GOT3 (cell line): ENCODE measurements around the gene EXT2.

Experiments
- DNase-seq: peaks from one replicate; lab custom pipeline; 2025; ENCODE audit warnings: mixed read lengths; lab: John Stamatoyannopoulos, UW

The EXT2 gene

GRCh38 chr11:44085330-44085729 lies 10.1 kb upstream of the EXT2 start:
- no peak for DNase-seq

GRCh38 chr11:44088377-44088776 lies 7.1 kb upstream of the EXT2 start:
- no peak for DNase-seq

DNA sequence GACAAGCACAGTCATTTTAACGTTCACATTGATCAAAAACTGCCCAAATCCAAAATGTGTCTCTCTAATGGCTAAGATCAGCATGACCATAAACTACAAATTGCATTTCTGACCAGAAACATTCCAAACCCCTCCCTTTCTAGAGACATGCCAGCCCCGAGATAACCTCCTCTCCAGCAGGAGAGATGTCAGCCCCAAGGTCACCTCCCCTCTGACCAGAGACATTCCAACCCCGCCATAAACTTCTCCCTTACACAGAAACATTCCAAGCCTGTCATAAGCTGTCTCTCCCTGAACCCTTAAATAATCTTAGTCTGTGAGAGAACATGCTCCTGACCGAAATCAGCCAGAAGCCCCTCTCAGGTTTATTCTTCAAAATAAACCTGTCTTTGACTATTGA lies 6.6 kb upstream of the EXT2 start:
- DNase-seq = no peak

GRCh38 chr11:44090539-44090938 lies 4.9 kb upstream of the EXT2 start:
- no peak for DNase-seq

DNA sequence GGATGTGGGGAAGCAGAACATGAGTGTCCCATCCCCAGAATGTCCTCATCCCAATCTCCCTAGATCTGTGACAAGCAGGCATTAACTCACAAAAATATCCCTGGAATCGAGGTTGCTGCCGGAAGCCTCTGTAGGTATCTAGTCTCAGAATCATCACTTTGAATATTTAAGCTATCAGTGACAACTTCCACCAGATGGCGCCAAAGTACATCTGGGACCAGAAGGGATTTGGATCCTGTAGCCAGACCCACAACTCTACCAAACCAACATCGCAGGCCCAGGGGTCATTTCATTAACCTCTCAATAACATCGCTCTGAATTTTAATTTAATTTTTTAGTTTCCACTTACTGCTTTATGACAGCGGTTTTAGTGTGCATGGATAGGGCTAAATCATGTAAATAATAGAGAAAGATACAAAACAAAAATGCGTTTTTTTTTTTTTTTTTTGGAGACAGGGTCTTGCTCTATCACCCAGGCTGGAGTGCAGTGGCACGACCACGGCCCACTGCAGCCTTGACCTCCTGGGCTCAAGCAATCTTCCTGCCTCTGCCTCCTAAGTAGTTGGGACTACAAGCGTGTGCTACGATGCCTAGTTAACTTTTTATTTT lies 1.1 kb upstream of the EXT2 start:
- no peak for DNase-seq

GRCh38 chr11:44096360-44097185 lies 1.1 kb downstream of the EXT2 start:
- no peak for DNase-seq

GRCh38 chr11:44097821-44098220 lies 2.3 kb downstream of the EXT2 start:
- DNase-seq = no peak

- no peak for DNase-seq
Measured at GRCh38 chr11:44101098-44101497, 5.6 kb downstream of the EXT2 start.

DNA sequence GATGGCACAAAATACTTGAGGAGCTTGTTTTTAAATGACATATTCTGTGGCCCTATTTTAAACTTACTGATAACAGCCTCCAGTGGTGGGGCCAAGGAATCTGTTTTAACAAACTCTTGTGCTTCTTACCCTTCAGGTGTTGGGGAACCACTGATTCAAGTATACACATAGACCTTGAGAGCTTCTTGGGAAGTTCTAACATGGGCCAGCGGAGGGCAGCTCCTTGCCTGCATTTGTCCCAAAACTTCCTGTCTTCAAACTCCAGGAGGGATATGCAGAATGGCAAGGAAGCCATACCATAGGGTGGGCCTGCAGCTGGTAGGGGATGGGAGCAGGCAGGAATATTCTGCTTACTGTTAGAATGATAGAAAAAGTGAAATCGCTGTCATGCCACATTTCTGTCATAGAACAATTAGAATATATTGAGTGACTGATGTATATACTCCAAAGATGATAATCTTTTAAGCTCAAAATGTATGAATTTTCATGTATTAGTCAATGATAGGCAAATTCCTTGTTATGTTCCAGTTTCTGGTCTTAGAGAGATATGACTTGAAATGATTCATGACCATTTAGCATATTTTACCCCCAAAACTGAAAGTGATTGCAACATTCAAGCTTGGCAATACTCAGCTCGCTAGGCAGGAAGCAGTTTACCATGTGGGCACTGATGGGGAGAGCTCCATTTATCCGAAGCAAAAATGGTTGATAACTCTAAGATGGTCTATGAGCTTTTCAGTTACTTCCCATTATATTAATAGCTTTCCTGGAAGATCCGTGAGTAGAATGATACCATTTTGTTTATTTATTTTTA lies 9.2 kb downstream of the EXT2 start:
- no peak for DNase-seq

GRCh38 chr11:44108260-44108659 lies 12.8 kb downstream of the EXT2 start:
- DNase-seq = no peak

- DNase-seq = no peak
Measured at GRCh38 chr11:44110231-44110679, 14.8 kb downstream of the EXT2 start.

DNA sequence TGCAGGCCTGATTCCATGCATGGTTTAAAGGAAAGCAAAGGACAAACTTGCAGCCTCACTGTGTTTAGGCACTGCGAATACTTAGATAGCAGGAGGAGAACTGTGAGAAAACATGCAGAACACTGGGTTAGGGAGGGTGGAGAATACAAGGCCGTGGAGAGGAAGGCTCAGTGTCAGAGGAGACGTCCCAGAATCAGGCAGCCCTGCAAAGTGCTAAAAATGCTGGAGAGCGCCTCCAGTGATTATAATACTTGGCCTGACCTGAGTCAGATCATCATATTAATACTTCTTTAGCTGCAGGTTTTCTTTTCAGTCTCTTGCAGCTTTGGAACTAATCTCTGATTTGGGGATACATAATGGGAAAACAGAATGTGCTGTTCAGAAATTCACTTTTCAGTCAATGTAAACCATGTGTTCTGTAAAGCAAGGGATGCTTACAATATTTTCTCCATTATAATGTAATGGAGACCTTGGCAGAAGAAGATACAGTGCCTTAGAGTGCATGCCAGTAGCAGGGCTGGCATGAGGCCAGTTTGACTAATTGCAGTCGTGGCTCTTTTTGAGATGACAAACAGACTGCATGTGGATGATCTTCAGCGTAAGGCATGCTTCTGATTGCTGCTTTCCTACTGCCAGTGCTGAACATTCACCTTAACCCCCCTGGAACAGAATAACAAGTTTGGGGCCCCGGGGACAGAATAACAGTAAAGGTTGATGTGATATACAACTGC lies 16.8 kb downstream of the EXT2 start:
- no peak for DNase-seq

DNA sequence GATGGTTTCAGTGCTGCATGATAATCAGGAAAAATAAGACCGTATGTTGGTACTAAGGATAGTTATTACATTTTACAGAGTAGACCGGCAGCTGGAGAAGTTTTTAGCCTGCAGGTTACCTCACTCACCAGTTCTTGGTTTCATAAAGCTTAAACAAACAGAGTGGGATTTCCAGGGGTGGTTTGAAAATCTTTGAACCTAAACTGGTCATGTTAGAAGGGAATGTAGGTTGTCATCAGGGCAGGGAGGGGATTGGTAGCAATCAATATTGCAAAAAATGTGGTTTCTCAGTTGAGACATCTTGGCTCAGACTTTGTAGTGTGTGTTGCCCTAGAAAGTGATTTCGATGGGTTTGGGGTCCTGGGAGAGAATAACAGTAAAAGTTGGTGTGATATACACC lies 17.5 kb downstream of the EXT2 start:
- DNase-seq = no peak

- no peak for DNase-seq
Measured at GRCh38 chr11:44113572-44113971, 18.1 kb downstream of the EXT2 start.

GRCh38 chr11:44116234-44116830 lies 20.9 kb downstream of the EXT2 start:
- DNase-seq = no peak

DNA sequence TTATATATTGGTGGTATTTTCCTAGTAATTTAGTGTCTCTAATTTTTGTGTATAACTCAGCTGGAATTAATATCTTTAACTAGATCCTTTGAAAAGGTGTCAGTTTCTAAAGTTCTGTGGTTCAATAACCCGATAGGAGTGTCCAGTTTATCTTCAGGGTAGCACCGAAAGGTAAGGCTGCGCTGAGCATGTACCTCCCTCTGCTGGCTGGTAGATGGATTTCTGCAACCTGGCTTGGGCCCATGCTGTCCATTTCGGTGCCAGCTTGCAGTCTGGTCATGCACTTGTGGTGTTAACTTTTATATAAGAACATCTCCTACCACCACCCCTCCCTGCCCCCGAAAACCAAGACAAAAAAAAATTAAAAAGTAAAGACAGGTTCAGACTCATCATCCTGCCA lies 24.7 kb downstream of the EXT2 start:
- DNase-seq = no peak

- DNase-seq = no peak
Measured at GRCh38 chr11:44125598-44125997, 30.1 kb downstream of the EXT2 start.

DNA sequence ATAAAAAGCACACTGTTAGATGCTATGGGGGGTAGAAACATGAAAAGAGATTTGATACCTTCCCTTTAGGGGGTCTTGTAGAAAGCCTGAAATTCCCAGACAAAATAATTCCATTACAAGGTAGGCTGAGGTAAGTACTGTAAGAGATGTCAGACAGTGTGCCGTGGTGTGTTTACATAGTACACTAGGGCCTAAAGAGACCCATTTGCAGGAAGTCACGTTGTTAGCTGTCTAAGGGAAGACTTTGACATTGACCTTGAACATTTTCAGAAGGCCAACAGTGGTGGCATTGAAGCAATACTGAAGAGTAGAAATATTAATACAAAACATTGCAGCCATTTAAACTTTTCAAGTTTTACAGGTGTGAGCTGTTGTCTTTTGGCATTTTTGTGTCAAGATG lies 30.8 kb downstream of the EXT2 start:
- DNase-seq = no peak

- DNase-seq = no peak
Measured at GRCh38 chr11:44127130-44127529, 31.7 kb downstream of the EXT2 start.

- DNase-seq = no peak
Measured at GRCh38 chr11:44128729-44129128, 33.3 kb downstream of the EXT2 start.

DNA sequence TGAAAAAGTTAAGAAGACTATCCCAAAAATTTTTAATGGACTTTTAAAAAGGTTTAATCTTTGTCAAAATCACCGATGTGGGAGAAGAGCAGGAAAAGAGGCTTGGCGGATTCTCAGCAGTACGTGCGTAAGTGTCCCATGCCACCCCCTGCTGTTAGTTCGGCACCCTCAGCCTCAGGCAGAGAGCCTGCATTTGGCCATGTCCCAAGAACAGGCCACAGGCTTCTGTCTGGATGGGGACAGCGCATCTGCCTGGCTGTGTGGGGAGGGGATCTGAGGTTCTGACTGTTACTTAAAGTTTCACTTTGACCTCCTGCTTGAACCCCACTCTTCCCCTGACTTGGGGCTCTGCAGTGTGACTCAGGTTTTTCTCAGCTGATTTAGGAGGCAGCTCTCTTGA lies 35.3 kb downstream of the EXT2 start:
- no peak for DNase-seq
